HG03064 (cell line): ENCODE data around the gene RPL22.

Experiments used
- ATAC-seq: cut with Tn5 transposase; IDR thresholded peaks from one replicate; pipeline ENCODE4 v1.9.1; 2021; ENCODE audit warnings: low read depth; ENCODE audit not compliant: unreplicated experiment

Gene RPL22

DNA sequence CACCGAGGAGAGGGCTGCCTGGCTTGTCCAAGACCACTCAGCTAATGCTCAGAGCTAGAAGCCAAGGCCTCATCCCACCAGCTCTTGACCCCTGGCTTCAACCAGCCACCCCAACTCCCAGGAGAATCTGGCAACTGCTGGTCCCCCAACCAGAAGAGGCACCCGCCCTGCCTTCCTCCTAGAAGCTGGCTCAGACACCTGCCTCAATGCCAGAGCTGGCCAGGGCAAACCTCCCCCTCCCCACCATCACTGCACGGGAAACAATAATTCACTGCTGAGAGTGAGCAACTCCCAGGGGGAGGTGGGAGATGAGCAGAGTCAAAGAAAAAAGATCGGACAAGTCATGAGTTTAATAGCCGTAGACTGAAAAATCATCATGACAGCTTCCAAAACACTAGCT lies 22.6 kb downstream of the RPL22 start:
- ATAC-seq: no peak

DNA sequence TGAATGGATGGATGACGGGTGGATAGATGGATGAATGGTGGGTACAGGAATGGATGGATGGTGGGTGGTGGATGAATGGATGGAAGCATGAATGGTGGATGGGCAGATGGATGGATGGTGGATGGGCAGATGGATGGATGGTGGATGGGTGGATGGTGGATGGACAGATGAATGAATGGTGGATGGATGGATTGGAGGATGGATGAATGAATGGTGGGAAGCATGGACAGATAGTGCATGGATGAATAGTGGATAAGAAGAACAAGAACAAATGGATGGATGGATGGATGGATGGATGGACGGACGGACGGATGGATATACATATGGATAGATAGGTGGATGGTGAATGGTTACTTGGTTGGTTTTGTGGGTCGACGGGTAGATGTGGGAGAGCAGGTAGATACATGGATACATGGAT lies 24.0 kb downstream of the RPL22 start:
- no peak for ATAC-seq

GRCh38 chr1:6174621-6175410 lies 24.6 kb downstream of the RPL22 start:
- ATAC-seq: no peak

DNA sequence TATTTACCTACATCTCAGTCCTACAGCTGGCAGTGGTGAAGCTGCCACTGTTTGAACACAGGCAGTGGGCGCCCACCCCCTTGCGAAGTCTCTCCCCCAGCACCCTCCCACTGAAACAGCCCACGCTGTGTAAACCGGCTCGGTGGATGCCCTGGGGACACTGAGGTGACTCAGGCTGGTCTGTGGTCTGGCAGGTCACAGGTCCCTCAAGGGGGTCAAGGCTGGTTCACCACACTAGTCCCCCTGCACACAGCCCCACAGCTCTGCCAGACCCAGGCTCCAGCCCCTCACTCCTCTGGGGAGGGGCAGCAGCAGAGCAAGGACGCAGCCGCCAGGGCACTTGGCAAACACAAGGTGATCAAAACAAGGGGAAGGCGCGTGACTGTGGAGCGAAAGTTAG lies 26.8 kb downstream of the RPL22 start:
- no peak for ATAC-seq

- ATAC-seq: no peak
Measured at GRCh38 chr1:6171548-6172124, 27.8 kb downstream of the RPL22 start.

GRCh38 chr1:6170742-6171201 lies 28.6 kb downstream of the RPL22 start:
- ATAC-seq: no peak

DNA sequence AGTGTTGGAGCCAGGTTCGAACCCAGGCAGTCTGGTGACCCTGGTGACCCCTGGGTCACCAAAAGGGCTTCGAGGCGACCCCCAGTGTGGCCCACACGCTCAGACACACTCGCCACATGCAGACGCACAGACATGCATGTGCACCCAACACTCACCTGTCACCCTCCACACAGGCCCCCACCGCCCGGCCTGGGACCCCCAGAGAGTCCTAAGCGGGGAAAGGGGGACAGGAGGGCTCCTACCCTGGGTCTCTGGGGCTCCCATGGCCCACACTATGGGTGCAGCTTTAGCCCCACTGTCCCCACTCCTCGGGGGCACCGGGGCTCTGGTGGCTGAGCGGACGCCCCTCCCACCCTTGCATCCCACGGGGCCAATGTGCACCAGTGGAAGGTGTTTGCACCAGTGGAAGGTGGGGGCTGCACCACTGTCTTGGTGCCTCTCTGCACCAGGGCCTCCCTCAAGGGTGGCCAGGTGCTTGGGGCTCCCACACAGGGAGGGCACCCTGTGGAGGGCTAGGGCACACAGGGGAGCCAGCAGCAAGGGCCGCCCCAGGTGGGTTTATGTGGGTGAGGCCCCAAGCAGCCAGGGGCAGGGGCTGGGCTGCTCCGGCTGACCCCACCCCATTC lies 29.2 kb downstream of the RPL22 start:
- ATAC-seq: no peak

- no peak for ATAC-seq
Measured at GRCh38 chr1:6168947-6169586, 30.3 kb downstream of the RPL22 start.

GRCh38 chr1:6167391-6168303 lies 31.7 kb downstream of the RPL22 start:
- ATAC-seq: no peak

DNA sequence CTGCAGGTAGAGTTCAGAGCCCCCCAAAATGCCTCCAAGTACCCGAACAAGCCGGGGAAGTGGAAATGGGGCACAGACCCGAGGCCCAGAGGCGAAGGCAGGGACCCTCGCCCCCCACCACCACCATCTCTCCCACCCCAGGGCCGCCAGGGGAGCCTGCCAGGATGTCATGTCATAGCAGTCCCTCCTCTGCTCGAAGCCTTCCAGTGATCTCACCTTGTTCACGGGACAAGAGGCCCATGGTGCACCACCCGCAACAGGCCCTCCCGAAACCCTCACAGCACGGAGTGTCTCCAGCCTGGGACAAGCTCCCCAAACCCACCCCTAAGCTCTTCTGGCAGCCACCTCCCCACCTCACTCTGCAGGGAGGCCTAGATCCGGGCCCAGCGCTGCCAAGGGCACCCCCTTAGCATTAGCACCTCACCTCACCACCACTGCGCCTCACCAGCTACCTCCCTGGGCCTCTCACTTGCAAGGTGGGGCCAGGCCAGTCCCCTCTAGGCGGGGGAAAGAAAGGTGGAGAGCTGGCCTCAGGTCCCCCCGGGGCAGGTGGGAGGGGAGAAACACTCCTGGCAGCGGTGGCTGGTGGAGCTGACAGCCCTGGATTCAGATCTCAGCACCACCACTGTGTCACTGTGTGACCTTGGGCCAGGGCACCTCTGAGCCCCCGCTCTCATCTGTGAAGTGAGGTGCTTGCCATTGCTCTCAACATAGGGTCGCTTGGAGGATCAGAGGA lies 32.6 kb downstream of the RPL22 start:
- no peak for ATAC-seq

DNA sequence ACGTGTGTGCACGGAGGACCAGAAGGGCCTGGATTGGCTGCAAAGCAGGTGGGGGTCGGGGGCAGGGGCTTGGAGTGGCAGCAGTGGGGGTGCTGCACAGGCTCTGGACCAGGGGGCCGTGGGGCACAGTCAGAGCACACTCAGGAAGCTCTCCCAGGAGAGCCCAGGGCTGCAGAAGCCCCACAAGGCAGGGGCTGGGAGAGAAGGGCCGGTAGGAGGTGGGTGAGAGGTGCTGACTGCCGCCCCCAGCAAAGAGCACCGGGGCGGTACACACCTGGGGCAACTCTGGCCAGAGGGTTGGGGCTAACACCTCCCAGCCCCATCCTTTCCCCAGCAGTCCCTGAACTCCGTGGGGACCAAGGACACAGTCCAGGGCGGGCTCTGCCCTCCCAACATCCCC lies 33.2 kb downstream of the RPL22 start:
- ATAC-seq: no peak

GRCh38 chr1:6165441-6165985 lies 33.9 kb downstream of the RPL22 start:
- ATAC-seq: no peak

DNA sequence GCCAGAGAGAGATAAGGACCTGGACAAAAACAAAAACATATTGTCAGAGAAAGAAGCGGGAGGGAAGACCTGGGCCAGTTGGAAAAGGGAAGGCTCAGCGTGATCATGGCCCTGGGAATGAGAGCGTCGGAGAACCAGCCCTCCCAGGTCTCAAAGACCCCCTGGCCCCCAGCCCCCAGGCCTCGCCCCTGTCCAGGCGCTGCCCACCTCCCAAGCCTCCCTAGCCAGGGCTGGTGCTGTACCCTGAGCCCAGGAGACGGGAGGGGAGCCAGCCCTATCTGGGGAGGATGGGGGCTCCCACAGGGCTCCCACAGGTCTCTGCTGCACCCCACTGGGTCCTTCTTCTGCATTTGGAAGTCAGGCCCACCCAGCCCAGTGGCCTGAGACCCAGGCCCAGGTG lies 34.4 kb downstream of the RPL22 start:
- ATAC-seq: no peak

DNA sequence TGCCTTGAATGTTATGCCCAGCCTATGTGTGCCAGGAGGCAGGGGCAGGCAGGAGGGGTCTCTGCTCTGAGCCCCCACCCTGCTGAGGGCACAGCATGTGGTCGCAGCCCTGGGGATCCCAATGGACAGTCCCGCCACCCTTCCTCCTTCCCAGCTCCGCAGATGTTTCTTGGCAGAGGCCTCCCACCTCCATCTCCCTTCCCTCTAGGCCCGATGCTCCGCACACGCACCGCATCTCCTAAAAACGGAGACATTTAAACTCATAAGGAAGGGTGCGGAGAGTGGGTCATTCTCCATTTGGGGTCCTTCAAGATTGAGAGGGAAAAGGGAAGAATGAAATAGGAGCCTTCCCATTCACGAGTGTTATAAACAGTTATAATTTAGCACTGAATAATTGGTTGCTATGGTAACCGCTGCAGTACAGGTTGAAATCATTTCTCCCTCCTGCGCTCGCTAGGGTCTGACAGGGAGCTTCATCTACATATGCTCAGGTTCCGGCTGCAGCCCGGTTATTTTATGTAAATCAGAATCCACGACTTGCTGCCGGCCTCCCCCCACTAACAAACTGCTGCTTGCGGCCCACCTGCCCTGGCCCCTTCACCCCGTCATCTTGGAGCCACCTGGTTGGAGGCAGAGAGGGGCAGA lies 35.3 kb downstream of the RPL22 start:
- ATAC-seq: no peak

DNA sequence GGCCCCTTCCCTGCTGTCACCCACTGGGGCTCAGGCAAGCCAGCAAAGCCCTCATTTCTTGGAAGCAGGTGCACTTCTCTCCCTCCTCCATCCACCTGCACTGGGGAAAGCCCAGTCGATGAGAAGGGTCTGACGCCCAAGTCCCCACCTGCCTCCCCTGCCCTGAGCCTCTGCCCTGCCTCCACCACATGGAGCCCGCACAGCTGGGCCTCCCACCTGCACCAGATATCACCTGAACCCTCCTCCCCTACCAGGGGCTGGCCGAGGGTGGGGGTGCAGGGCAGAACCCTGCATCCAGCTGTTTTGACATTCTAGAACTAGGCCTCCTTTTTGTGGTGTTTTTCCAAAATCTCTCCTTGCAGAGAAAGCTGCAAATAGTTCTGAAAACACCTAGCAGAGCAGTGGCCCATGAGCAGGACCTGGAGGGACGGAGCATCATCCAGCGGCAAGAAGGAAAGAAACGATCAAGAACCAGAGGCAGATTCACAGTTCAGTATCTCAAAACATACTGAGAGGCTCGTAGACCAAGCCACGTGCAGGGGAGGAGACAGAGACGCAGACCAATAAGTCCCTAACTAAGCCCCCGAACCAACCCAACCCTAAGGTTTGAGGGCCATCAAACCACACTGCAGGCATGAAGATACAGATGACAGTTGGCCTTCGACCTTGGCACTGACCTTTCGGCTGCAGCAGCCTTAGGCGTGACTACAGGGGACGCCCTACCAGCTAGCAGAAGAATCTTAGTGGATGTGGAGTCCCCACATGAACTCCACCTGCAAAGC lies 36.0 kb downstream of the RPL22 start:
- no peak for ATAC-seq

- ATAC-seq: no peak
Measured at GRCh38 chr1:6162773-6163172, 36.6 kb downstream of the RPL22 start.

DNA sequence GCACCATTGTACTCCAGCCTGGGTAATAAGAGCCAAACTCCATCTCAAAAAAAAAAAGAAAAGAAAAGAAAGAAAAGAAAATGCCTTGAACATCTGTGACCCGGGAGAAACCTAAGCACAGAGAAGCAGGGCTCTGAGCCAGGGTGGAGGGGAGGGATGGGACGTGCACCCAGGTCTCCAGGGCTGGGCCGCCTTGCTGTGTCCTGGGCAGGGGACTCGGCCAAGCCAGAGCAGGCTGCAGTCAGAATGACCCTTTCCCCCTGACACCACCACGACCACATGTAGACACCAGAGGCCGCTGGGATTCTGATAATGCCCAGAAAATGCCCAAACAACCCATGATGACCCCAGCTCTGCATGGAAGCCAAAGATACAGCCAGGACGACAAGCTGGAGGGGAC lies 37.1 kb downstream of the RPL22 start:
- no peak for ATAC-seq

DNA sequence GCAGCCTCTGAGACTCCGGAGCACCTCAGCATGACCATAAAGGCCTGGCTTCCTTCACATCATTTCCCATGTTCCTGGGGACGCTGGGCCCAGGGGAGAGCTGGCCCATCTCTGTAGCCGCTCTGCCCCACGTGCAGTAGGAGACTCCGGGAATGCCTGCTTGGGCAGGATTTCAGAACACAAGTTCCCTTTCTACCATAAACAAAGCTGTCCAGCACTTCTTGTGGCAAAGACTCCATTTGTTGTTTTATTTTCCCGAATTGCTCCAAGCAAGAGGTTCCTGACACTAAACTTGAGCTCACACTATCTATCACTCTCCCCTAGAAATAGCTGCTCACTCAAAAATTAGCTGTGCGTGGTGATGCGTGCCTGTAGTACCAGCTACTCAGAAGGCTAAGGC lies 41.2 kb downstream of the RPL22 start:
- ATAC-seq: no peak
